ENCODE data around the gene ZNF664. TPM values are rescaled to one million over a fixed set of nuclear protein-coding genes. Genes with fewer than 3 reads are reported as not detected.
"Not testable (repeated sequence)": the region's sequence is repeated elsewhere in the genome, so short reads cannot be mapped to it uniquely, and the experiment has no call there.

Gene ZNF664
- total and polyA plus RNA-seq, 2 of the 8 experiments (the other 6 are each of a cell fraction or from before 2014, with no cell fraction given), result 22.8 to 51.4 TPM

GRCh38 chr12:123947531-123947930 lies 25.5 kb upstream of the ZNF664 start:
- H2AFZ ChIP-seq (ENCODE audit: low read length); H2BK5ac ChIP-seq (ENCODE audit: low read depth, low read length); H2BK20ac ChIP-seq (ENCODE audit: low read length); H3K27ac ChIP-seq (ENCODE audit: low read depth, low read length); H3K36me3 ChIP-seq (ENCODE audit: control insufficient read depth in 2 of 4, insufficient read depth in 4 of 4, low read length in 3 of 4); DNase-seq (ENCODE audit: low read depth in 1 of 2, low spot score in 2 of 2); H3K23me2 ChIP-seq (ENCODE audit: low read depth, low read length); H2BK15ac ChIP-seq (ENCODE audit: low read length); H3K79me1 ChIP-seq (ENCODE audit: low read depth, low read length); H2BK120ac ChIP-seq (replicated peaks; ENCODE audit: low read depth, low read length); H3K9ac ChIP-seq (replicated peaks in 1 of 4; ENCODE audit: extremely low read depth in 1 of 4, low read depth in 3 of 4, low read length in 3 of 4); H3K4ac ChIP-seq (replicated peaks; ENCODE audit: insufficient read length, low read depth, low read length); H3K18ac ChIP-seq (ENCODE audit: extremely low read depth, low read length); H4K8ac ChIP-seq (ENCODE audit: extremely low read depth, insufficient read depth, low read length); H2AK5ac ChIP-seq (ENCODE audit: low read depth, low read length); H3K4me2 ChIP-seq (ENCODE audit: insufficient read depth in 1 of 2, low read depth in 2 of 2, low read length in 2 of 2); H3K23ac ChIP-seq (ENCODE audit: insufficient read length); H4K20me1 ChIP-seq (replicated peaks in 1 of 2; ENCODE audit: control insufficient read depth in 1 of 2, insufficient read depth in 2 of 2, low read length in 2 of 2); H2BK12ac ChIP-seq (ENCODE audit: low read depth, low read length); FAIRE-seq; H3K14ac ChIP-seq (ENCODE audit: insufficient read length); H3K56ac ChIP-seq (replicated peaks; ENCODE audit: insufficient read length, low read depth, low read length); H4K91ac ChIP-seq (replicated peaks; ENCODE audit: insufficient read length, low read length); H3K9me3 ChIP-seq (ENCODE audit: insufficient read depth in 2 of 2, low read depth in 1 of 2, low read length in 1 of 2); H3K4me3 ChIP-seq (ENCODE audit: extremely low read depth in 1 of 4, insufficient read depth in 2 of 4, low read depth in 3 of 4, low read length in 4 of 4); H4K5ac ChIP-seq (ENCODE audit: insufficient read length, low read depth, low read length); H3K4me1 ChIP-seq (replicated peaks in 1 of 4; ENCODE audit: control insufficient read depth in 3 of 4, insufficient read depth in 4 of 4, low read length in 3 of 4); POLR2A ChIA-PET (ENCODE audit: partially characterized antibody); H3K79me2 ChIP-seq (ENCODE audit: control insufficient read depth in 1 of 2, insufficient read depth in 2 of 2, low read length in 2 of 2): not testable (repeated sequence)
- peaks cover 0 to 11% (median 3%) of the 10 kb centered on the region in 4 experiments; a peak in 4 of 7 replicates for H3K27me3 ChIP-seq (replicated peaks in 1 of 4; ENCODE audit: control insufficient read depth in 3 of 4, extremely low read depth in 1 of 4, insufficient read depth in 3 of 4, low read length in 3 of 4)
- 97% methylated on average over 7 of the region's 7 CpGs; no CpG with 5 or more reads in 1 of the 2 experiments for WGBS, 2 experiments (ENCODE audit: extremely low coverage in 1 of 2, insufficient coverage in 1 of 2, insufficient read length in 1 of 2, insufficient replicate concordance in 2 of 2, low coverage in 1 of 2, low lambda C conversion rate in 2 of 2, missing lambda C conversion rate in 1 of 2)
- CTCF ChIA-PET (ENCODE audit: partially characterized antibody), result interaction anchor here (0.8 to 1.5 kb wide), 2 partner anchors 9 to 12 kb away, joined by 3 read pairs; no protein-coding TSS in a partner anchor
